Ramos (cell line): ENCODE data around the gene ADAM10.

Source experiments
- in situ Hi-C: fragments of 300-500 bp; cut with MboI; formaldehyde crosslinking; loops from one replicate; pipeline ENCODE4 v1.14.3; 2022; ENCODE audit warnings: low sequenced_read_pairs; ENCODE audit not compliant: unreplicated experiment

ADAM10 gene

GRCh38 chr15:58559904-58560588 lies 189.5 kb downstream of the ADAM10 start:
- in situ Hi-C loops: no loop called here

DNA sequence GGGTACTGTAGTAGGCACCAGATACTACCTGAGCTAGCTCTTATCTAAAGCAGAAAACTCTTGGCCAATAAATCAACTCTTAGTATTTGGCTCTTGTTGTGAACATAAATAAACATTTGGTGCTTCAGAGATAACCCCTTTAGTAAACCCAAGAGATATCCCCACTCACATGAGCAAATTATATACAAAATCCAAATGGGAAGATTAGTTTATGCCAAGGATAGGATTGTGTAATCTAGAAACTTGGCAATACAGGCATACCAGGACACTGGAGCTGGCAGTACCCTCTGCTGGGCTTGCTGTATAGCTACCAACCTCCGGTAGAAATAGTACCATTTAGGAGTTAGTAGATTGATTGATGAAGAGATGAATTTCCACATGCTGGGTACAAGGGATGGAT lies 190.7 kb downstream of the ADAM10 start:
- in situ Hi-C loops: no loop called here

DNA sequence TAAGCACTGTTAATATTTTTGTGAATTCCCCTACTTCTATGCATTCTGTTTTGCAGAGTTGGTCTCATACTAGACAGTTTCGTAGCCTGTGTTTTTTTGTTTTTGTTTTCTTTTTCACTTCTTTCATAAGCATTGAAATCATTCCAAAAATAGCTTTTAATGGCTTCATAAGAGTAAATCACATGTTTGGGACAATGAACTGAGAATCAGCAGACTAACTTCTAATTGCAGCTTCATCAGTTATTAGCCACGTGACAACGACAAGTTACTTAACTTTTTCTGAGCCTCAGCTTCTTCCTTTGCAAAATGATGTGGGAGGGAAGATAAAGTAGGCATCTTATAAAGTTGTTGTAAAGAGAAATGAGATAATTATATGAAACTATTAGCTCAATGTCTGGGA lies 193.0 kb downstream of the ADAM10 start:
- in situ Hi-C loops: no loop called here

GRCh38 chr15:58556028-58556361 lies 193.5 kb downstream of the ADAM10 start:
- in situ Hi-C loops: no loop called here

DNA sequence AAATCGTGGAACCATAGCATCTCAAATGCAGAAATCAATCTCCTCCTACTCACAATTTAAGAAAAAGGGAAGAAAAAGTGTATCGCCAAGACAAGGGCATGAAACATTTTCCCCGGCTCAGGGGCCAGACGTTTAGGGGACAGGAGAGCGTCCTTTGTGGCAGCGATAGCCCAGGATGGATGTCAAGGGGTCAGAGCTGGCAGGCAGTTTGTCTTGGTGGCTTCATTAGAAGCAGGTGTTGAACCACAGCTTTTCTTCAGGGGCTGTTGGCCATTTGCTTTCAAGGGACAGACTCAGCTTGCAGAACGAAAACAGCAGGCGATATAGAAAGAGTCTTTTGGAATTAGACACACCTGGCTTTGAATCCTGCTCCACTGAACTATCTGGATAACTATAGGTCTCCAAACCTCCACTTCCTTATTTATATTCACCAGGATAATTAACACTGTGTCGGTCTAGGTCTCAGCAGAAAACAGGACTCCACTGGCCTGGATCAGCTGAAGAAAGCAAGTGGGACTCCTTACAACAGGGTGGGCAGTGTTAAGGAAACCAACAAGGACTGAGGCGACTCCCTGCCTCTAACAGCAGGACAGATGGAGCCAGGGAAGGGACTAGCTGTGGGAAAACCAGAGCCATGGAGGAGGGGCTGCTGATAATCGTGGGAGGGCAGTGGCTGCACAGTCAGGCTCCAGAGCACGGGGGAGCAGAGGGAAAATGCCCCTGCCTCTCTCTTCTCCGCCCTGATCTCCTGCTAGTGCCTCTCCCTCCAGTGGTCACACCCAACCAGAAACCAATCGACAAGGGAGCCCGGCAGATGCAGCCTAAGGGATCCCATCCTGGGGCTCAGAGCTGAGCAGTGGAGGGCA lies 194.1 kb downstream of the ADAM10 start:
- in situ Hi-C loops: no loop called here

DNA sequence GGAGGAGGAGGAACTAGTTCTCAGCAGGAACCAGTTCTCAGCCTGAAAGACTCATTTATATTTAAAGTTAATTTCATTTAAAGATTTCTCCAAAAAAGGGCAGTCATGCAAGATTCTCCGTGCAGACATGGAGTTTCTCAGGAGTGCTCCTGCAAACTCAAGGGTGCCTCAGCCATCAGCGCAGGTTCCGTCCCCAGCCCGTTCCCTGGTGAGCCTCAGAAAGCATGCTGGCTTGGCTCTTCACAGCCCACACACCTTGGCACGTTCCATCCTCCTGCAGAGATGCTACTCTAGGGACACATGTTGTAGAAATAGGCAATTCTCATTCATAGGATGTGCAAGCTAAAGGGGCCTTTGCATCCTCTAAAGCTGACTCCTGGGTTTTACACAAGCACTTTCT lies 194.7 kb downstream of the ADAM10 start:
- in situ Hi-C loops: no loop called here

GRCh38 chr15:58553365-58553918 lies 196.1 kb downstream of the ADAM10 start:
- in situ Hi-C loops: no loop called here

GRCh38 chr15:58552505-58553364 lies 196.8 kb downstream of the ADAM10 start:
- in situ Hi-C loops: no loop called here

DNA sequence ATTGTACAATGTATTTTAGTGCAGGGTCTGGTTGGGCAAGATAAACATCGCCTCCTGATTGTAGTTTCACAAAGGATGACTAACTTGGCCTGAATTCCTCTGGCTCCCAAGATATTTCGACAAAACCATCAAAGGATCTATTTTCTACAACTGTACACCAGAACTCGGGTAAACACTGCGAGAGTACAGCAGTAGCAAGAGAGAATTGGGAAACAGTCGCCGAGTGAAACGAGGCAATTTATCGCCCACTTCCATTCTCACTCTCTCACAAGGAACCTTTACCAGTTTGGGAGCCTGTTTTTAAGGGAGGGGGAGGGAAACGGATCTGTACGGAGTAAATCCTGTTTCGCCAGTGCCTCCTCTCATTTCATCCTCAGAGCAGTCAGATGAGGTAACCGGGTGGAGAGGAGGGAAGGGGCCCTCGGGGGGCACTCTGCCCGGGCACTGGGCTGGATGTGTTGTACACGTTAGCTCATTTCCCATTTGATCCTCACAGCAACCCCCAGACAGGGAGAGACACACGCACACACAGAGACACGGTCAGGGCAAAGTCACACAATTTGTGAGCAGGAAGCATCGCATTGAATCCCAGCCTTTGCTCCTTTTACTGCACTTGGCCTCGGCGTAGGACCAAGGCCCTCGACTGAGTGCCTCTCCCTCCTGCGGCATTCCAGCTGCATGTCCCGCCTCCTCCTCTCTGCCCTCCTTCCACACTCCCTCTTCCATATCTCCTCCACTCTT lies 197.6 kb downstream of the ADAM10 start:
- in situ Hi-C loops: no loop called here

GRCh38 chr15:58551084-58551763 lies 198.3 kb downstream of the ADAM10 start:
- in situ Hi-C loops: no loop called here

DNA sequence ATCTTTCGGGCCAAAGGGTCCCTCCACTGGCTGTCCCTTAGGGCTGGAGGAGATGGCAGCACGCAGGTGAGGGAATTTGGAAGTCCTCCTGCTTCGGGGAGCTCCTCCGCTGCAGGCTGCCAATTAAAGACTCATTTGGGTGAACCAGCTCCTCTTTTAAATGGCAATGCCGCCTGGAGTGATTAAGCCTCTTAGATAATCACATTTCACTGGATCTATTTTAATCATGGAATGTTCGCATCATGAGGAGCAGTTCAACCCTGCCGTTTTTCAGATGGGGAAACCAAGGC lies 199.8 kb downstream of the ADAM10 start:
- in situ Hi-C loops: no loop called here

DNA sequence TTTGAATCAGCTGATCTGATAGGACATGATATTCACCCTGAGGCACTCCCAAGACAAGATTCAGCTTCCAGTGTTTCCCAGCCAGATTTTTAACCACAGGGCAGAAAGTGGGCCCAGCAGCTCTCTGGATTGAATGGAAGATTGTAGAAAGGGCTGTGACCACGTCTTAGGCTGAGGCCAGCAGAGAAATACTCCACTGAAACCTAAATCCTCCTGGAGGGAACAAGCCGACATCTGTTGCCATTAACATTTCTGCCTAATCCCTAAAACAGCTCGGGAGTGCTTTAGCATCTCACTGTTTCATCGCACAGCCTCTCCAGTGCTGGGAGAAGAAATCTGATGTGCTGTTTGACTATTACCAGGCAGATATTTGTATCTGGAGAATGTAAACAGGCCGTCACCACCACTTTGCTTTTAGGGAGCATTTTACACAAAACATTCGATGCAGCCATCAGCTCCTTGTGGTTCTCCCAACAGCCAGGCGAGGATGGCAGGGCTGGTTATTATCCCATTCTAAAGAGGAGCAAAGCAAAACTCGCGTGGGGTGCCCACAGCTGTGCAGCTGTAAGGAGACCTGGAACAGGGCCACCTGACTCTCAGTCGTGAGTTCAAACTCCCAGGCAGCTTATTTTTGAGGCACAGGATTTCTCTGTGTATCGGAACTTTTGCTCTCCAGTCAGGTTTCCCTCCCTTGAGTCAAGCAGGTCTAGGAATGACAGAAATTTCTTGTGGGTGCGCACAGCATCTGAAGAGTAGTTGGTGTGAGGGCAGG lies 200.3 kb downstream of the ADAM10 start:
- in situ Hi-C loops: no loop called here

GRCh38 chr15:58548308-58549012 lies 201.0 kb downstream of the ADAM10 start:
- in situ Hi-C loops: no loop called here

GRCh38 chr15:58547628-58548307 lies 201.7 kb downstream of the ADAM10 start:
- in situ Hi-C loops: no loop called here

- in situ Hi-C loops: no loop called here
Observed at GRCh38 chr15:58546635-58547627, 202.6 kb downstream of the ADAM10 start.

DNA sequence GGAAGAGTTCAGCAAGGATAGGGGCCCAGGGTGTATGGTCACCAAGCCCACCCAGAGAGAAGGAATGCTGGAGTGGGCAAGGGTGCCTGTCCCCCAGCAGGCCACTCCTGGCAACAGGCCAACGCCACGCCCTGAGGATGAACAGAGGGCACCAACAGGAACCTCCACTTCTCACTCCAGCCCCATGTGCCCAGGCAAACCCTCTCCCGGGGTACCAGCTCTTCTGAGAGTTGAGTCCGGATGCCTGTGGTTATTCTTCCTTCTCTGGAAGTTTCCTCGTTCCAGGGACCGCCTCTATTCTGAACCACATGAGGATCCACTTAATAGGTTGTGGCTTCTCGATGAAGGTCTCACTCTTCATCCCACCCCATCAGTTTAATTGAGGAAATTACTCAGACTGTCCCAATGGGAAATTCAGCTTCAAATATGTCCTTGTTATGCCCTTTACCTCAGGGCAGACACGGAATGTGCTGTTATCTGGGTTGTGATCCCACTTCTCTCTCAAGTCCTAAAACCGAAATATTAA lies 203.4 kb downstream of the ADAM10 start:
- in situ Hi-C loops: no loop called here
